ENCODE data around the gene HACD2. TPM values are rescaled to one million over a fixed set of nuclear protein-coding genes. Genes with fewer than 3 reads are reported as not detected.

HACD2 gene
- total RNA-seq, 2 experiments from 2014 or later, result 25.9 TPM

DNA sequence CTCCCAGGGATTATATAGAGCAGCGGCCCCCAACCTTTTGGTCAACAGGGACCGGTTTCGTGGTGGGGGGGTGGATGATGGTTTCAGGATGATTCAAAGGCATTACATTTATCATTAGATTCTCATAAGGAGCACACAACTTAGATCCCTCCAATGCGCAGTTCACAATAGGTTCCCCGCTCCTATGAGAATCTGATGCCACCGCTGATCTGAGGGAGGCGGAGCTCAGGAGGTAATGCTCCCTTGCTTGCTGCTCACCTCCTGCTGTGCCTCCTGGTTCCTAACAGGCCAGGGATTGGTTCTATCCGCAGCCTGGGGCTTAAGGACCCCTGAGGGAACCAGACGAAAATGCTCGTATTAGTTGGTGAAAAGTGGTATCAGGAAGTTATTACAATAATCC is 1.3 kb upstream of the HACD2 start:
- H3K27me3 Mint-ChIP-seq (ENCODE audit: low read depth), result no peaks in the 10 kb centered on the region
- no peak overlapping the region for H3K4me3 Mint-ChIP-seq
- CTCF ChIA-PET, result interaction anchor here (1.2 to 1.4 kb wide), 2 partner anchors 34 to 137 kb away, joined by 4 read pairs; no protein-coding TSS in a partner anchor
- peaks cover 42% of the 10 kb centered on the region for H3K36me3 Mint-ChIP-seq (ENCODE audit: low read depth)
- H3K4me1 Mint-ChIP-seq (ENCODE audit: low read depth), result peaks cover 22% of the 10 kb centered on the region
- peak; percentile 66 for DNase-seq
- peaks cover 16% of the 10 kb centered on the region for H3K9me3 Mint-ChIP-seq
- H3K27ac Mint-ChIP-seq, result no peak overlapping the region
- intact Hi-C loops (cut with micrococcal nuclease), result loop anchor here (5.0 to 10.0 kb wide), 3 partner anchors 1011 to 1789 kb away; partner anchors contain the start of genes PARP15, UMPS and ZNF148

DNA sequence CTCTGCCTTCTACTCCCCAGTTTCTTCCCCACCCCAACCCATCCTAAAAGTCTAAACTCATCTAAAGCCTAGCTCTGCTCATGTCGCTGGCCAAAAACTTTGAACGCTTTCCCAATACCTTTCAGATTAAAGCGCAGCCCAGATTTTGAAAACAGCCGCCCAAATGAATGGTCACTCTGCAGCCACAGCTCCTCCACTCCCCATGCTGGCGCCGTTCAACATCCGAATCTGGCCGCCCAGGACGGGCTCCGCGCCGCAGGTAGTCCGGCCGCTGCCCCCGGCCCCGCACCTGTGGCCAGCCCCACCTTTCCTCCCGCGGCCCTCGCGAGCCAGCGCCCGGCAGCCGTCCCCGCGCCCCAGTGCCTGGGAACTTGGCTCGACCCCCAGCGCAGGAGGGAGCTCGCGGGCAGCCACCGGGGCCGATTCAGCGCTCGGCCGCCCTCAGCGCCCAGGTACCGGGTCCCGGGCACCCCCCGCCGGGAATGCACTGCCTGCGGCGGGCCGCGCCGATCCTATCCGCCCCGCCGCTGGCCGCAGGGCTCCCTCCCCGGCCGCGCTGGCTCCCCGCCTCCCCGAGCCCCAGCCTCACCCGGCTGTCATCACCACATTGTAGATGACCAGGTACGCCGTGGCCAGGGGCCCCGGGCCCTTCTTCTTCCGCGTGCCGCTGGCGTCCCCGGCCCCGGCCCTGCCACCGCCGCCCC is 417 bp downstream of the HACD2 start:
- Mint-ChIP-seq H3K36me3 (ENCODE audit: low read depth) (peaks cover 31% of the 10 kb centered on the region), H3K27ac (peak overlapping the region; percentile 57), H3K9me3 (peaks cover under 1% of the 10 kb centered on the region), H3K4me1 (ENCODE audit: low read depth) (peaks cover 22% of the 10 kb centered on the region), H3K27me3 (ENCODE audit: low read depth) (no peaks in the 10 kb centered on the region), H3K4me3 (no peak overlapping the region)
- intact Hi-C loops (cut with micrococcal nuclease), result loop anchor here (2.0 to 10.0 kb wide), 4 partner anchors 22 to 1790 kb away; partner anchors contain the start of genes PARP15, PDIA5 and ZNF148
- CTCF ChIA-PET, result interaction anchor here (0.9 to 1.1 kb wide), 3 partner anchors 12 to 26 kb away, joined by 3 to 4 read pairs (median 3); no protein-coding TSS in a partner anchor
- peak; percentile 40 for DNase-seq

- H3K4me3 Mint-ChIP-seq, result no peak overlapping the region
- H3K27me3 Mint-ChIP-seq (ENCODE audit: low read depth), result no peaks in the 10 kb centered on the region
- no peak for DNase-seq
- peaks cover 28% of the 10 kb centered on the region for H3K36me3 Mint-ChIP-seq (ENCODE audit: low read depth)
- CTCF ChIA-PET, result interaction anchor here (0.6 to 1.1 kb wide), 4 partner anchors 11 to 254 kb away, joined by 3 to 4 read pairs (median 3); no protein-coding TSS in a partner anchor
- intact Hi-C loops (cut with micrococcal nuclease), result loop anchor here (10.0 kb wide), 2 partner anchors 1009 to 1791 kb away; partner anchors contain the start of genes PARP15 and ZNF148
- H3K9me3 Mint-ChIP-seq, result no peaks in the 10 kb centered on the region
- H3K4me1 Mint-ChIP-seq (ENCODE audit: low read depth), result peaks cover 22% of the 10 kb centered on the region
- H3K27ac Mint-ChIP-seq, result no peak overlapping the region
Observed at GRCh38 chr3:123583561-123583960, 1.3 kb downstream of the HACD2 start.

GRCh38 chr3:123582315-123582714 is 2.5 kb downstream of the HACD2 start:
- Mint-ChIP-seq H3K27ac (no peak overlapping the region), H3K27me3 (ENCODE audit: low read depth) (no peaks in the 10 kb centered on the region), H3K4me1 (ENCODE audit: low read depth) (peaks cover 20% of the 10 kb centered on the region), H3K9me3 (no peaks in the 10 kb centered on the region), H3K4me3 (no peak overlapping the region), H3K36me3 (ENCODE audit: low read depth) (peaks cover 25% of the 10 kb centered on the region)
- CTCF ChIA-PET, result interaction anchor here (0.9 to 1.3 kb wide), 3 partner anchors 22 to 59 kb away, joined by 3 to 5 read pairs (median 4); no protein-coding TSS in a partner anchor
- DNase-seq, result no peak
- intact Hi-C loops (cut with micrococcal nuclease), result loop anchor here (10.0 kb wide), 2 partner anchors 1008 to 1792 kb away; partner anchors contain the start of genes PARP15 and ZNF148

GRCh38 chr3:123576122-123576521 is 8.7 kb downstream of the HACD2 start:
- Mint-ChIP-seq H3K4me1 (ENCODE audit: low read depth) (peaks cover 43% of the 10 kb centered on the region), H3K36me3 (ENCODE audit: low read depth) (peaks cover 23% of the 10 kb centered on the region), H3K27me3 (ENCODE audit: low read depth) (no peaks in the 10 kb centered on the region), H3K9me3 (no peaks in the 10 kb centered on the region), H3K27ac (peak overlapping the region; percentile 21), H3K4me3 (no peak overlapping the region)
- CTCF ChIA-PET, result interaction anchor here (1.8 kb wide), 1 partner anchor 17 kb away, joined by 10 read pairs; no protein-coding TSS in a partner anchor
- intact Hi-C loops (cut with micrococcal nuclease), result loop anchor here (1.0 kb wide), 2 partner anchors 9 to 13 kb away; partner anchors contain the start of gene HACD2
- peak; percentile 63 for DNase-seq

GRCh38 chr3:123571973-123572365 is 12.9 kb downstream of the HACD2 start:
- H3K27ac Mint-ChIP-seq, result no peak overlapping the region
- no peaks in the 10 kb centered on the region for H3K27me3 Mint-ChIP-seq (ENCODE audit: low read depth)
- peaks cover 50% of the 10 kb centered on the region for H3K4me1 Mint-ChIP-seq (ENCODE audit: low read depth)
- CTCF ChIA-PET, result interaction anchor here (1.0 to 1.3 kb wide), 2 partner anchors 12 to 13 kb away, joined by 3 read pairs; no protein-coding TSS in a partner anchor
- peaks cover 13% of the 10 kb centered on the region for H3K36me3 Mint-ChIP-seq (ENCODE audit: low read depth)
- intact Hi-C loops (cut with micrococcal nuclease), result no loop called here
- H3K9me3 Mint-ChIP-seq, result no peaks in the 10 kb centered on the region
- DNase-seq, result no peak
- no peak overlapping the region for H3K4me3 Mint-ChIP-seq

- H3K27me3 Mint-ChIP-seq (ENCODE audit: low read depth), result no peaks in the 10 kb centered on the region
- H3K4me1 Mint-ChIP-seq (ENCODE audit: low read depth), result peaks cover 46% of the 10 kb centered on the region
- no peak overlapping the region for H3K4me3 Mint-ChIP-seq
- H3K27ac Mint-ChIP-seq, result no peak overlapping the region
- peaks cover 10% of the 10 kb centered on the region for H3K36me3 Mint-ChIP-seq (ENCODE audit: low read depth)
- no peak for DNase-seq
- intact Hi-C loops (cut with micrococcal nuclease), result no loop called here
- CTCF ChIA-PET, result interaction anchor here (1.3 kb wide), 1 partner anchor 12 kb away, joined by 4 read pairs; no protein-coding TSS in a partner anchor
- H3K9me3 Mint-ChIP-seq, result no peaks in the 10 kb centered on the region
Observed at GRCh38 chr3:123571264-123571972, 13.4 kb downstream of the HACD2 start.

DNA sequence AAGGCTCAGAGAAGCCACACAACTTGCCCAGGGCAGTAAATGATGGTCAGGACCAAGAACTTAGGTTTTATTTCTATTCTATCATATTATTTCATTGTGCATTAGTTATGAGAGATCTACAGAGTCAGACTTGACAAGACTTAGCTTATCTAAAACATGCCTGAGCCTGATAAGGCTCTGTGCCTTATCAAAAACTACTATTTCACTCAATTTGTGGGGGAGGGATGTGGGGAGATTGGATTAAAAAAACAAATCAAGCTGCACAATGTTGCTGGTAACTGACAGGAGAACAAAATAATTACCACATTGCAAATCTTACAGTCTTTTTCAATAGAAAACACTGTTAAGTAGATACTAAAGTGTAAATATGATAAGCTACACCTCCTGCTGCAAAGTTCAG is 16.0 kb downstream of the HACD2 start:
- Mint-ChIP-seq H3K36me3 (ENCODE audit: low read depth) (peaks cover 13% of the 10 kb centered on the region), H3K4me1 (ENCODE audit: low read depth) (peaks cover 36% of the 10 kb centered on the region), H3K9me3 (no peaks in the 10 kb centered on the region), H3K27me3 (ENCODE audit: low read depth) (no peaks in the 10 kb centered on the region), H3K27ac (no peak overlapping the region), H3K4me3 (no peak overlapping the region)
- intact Hi-C loops (cut with micrococcal nuclease), result no loop called here
- DNase-seq, result no peak
- CTCF ChIA-PET, result interaction anchor here (1.0 to 2.1 kb wide), 2 partner anchors 10 to 24 kb away, joined by 4 to 10 read pairs; no protein-coding TSS in a partner anchor

DNA sequence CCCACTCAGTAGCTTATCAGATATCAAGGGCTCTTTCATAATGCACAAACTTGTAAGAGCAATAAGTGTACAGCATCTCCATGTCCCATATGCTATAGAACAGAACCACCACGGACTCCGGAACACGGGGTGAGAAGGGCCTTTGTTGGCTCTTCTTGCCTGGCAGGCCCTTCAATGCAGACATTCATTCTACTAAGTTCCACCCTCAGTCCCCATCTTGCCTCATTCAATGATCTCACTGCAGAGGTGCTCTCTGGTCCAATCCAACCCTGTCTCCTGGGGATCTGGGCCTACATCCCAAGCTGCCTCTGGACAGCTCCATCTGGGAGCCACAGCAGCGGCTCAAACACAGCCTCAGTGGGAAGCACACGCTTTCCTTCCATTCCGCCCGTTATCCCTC is 16.8 kb downstream of the HACD2 start:
- Mint-ChIP-seq H3K27me3 (ENCODE audit: low read depth) (no peaks in the 10 kb centered on the region), H3K9me3 (no peaks in the 10 kb centered on the region), H3K36me3 (ENCODE audit: low read depth) (peaks cover 18% of the 10 kb centered on the region), H3K27ac (no peak overlapping the region), H3K4me3 (no peak overlapping the region), H3K4me1 (ENCODE audit: low read depth) (peaks cover 35% of the 10 kb centered on the region)
- DNase-seq, result no peak
- intact Hi-C loops (cut with micrococcal nuclease), result no loop called here
- CTCF ChIA-PET, result interaction anchor here (2.1 kb wide), 1 partner anchor 9 kb away, joined by 10 read pairs; no protein-coding TSS in a partner anchor

GRCh38 chr3:123564056-123564455 is 20.8 kb downstream of the HACD2 start:
- H3K4me3 Mint-ChIP-seq, result no peak overlapping the region
- DNase-seq, result no peak
- no peak overlapping the region for H3K27ac Mint-ChIP-seq
- H3K4me1 Mint-ChIP-seq (ENCODE audit: low read depth), result peaks cover 26% of the 10 kb centered on the region
- H3K27me3 Mint-ChIP-seq (ENCODE audit: low read depth), result no peaks in the 10 kb centered on the region
- peaks cover 14% of the 10 kb centered on the region for H3K36me3 Mint-ChIP-seq (ENCODE audit: low read depth)
- CTCF ChIA-PET, result no interaction called here
- intact Hi-C loops (cut with micrococcal nuclease), result no loop called here
- no peaks in the 10 kb centered on the region for H3K9me3 Mint-ChIP-seq

- no peaks in the 10 kb centered on the region for H3K27me3 Mint-ChIP-seq (ENCODE audit: low read depth)
- H3K36me3 Mint-ChIP-seq (ENCODE audit: low read depth), result peaks cover 8% of the 10 kb centered on the region
- no peak overlapping the region for H3K4me3 Mint-ChIP-seq
- DNase-seq, result no peak
- H3K9me3 Mint-ChIP-seq, result no peaks in the 10 kb centered on the region
- intact Hi-C loops (cut with micrococcal nuclease), result loop anchor here (1.0 to 2.0 kb wide), 2 partner anchors 22 kb away; partner anchors contain the start of gene HACD2
- no peak overlapping the region for H3K27ac Mint-ChIP-seq
- CTCF ChIA-PET, result interaction anchor here (0.6 to 1.3 kb wide), 3 partner anchors 9 to 900 kb away, joined by 3 to 5 read pairs (median 4); no protein-coding TSS in a partner anchor
- H3K4me1 Mint-ChIP-seq (ENCODE audit: low read depth), result peaks cover 25% of the 10 kb centered on the region
Observed at GRCh38 chr3:123562547-123562946, 22.3 kb downstream of the HACD2 start.

DNA sequence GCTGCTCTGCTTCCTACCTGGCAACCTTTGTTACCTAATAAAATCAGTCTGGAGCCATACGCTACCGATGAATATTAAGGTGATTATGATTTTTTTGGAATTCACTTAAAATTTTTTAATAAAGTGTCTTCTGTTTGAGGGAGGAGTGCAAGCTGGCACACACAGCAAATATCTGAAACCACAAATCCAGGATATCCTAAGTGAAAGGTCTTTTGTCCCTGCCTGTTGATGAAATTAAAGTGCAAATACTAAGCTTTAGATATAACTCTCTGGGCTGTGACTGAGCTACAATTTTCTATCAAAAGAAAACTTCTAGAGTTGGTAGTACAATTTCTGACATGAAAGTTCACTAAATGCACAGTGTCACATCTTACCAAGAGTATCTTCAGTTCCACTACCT is 23.7 kb downstream of the HACD2 start:
- Mint-ChIP-seq H3K36me3 (ENCODE audit: low read depth) (peaks cover 17% of the 10 kb centered on the region), H3K4me3 (no peak overlapping the region), H3K27me3 (ENCODE audit: low read depth) (no peaks in the 10 kb centered on the region), H3K9me3 (no peaks in the 10 kb centered on the region), H3K27ac (no peak overlapping the region), H3K4me1 (ENCODE audit: low read depth) (peaks cover 18% of the 10 kb centered on the region)
- intact Hi-C loops (cut with micrococcal nuclease), result no loop called here
- CTCF ChIA-PET, result interaction anchor here (0.9 to 4.1 kb wide), 8 partner anchors 10 to 235 kb away, joined by 3 to 44 read pairs (median 8); no protein-coding TSS in a partner anchor
- no peak for DNase-seq
